ENCODE results near the gene EYS. TPM values are rescaled to one million over a fixed set of nuclear protein-coding genes. Genes with fewer than 3 reads are reported as not detected.
"Not testable (repeated sequence)": the region's sequence is repeated elsewhere in the genome, so short reads cannot be mapped to it uniquely, and the experiment has no call there.

The EYS gene
- total RNA-seq, 1 experiment from 2014 or later: 0.99 TPM

DNA sequence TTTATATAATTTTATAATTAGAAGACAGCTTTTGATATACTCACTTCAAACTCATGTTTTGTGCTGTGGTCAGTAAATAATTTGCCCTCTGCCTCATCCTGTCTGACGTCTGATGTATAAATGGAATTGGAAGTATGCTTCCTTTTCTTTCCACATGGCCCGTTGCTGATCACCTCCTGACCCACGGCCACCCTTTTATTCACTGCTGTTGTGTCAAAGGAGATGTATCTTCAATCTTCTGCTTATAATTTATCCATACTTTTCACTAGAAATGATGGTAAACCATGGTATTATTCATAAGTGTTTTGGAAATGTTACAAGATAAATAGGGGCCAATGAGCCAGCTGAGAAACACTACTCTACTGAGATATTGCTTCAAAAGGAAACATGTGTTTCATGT, 1229.6 kb downstream of the EYS start:
- DNase-seq (ENCODE audit: low read depth): peak; percentile 39

DNA sequence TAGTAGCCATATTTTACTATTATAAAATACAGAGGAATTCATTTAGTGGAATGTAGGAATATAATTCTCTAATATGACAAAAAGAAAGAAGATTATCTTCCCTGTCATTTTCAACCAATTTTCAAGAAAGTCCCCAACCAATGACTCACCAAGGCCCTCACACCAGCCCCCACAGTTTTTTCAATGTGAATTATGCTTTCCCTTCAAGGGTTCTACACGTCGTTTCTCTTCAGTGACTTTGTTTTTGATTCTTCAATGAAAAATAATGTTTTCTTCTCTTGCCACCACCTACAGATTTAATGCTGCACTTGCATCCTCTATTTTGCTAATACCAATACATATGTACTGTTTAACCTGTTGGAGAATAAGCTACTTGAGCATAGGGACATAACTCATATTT, 1230.1 kb downstream of the EYS start:
- DNase-seq (ENCODE audit: low read depth): no peak

DNA sequence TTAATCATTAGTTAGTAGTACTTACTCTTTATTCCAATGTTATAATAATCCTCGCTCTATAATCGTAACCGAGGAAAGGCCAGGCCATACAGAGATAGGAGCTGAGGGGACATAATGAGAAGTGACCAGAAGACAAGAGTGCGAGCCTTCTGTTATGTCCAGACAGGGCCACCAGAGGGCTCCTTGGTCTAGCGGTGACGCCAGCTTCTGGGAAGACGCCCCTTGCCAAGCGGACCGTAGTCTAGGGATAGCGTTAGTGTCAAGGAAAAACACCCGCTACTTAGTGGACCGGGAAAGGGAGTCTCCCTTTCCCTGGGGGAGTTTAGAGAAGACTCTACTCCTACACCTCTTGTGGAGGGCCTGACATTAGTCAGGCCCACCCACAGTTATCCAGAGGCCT, 1237.6 kb downstream of the EYS start:
- not testable (repeated sequence) for DNase-seq (ENCODE audit: low read depth)

DNA sequence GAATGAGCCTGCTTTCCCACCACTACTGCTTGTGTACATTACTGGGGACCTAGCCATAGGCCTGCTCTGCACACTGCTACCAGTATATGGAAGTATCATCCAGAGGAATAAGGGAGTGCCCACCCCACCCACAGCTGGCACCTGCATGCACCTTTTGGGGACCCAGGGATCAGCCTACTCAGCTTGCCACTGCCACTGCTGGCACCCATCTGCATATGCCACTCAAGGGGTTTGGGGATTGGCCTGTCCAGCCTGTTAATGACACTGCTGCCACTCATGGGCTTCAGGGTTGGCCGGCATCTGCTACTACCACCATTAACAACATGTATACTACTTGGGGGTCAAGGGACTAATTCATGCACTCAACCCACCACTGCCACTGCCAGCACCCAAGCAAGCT, 1239.4 kb downstream of the EYS start:
- DNase-seq (ENCODE audit: low read depth): no peak

DNA sequence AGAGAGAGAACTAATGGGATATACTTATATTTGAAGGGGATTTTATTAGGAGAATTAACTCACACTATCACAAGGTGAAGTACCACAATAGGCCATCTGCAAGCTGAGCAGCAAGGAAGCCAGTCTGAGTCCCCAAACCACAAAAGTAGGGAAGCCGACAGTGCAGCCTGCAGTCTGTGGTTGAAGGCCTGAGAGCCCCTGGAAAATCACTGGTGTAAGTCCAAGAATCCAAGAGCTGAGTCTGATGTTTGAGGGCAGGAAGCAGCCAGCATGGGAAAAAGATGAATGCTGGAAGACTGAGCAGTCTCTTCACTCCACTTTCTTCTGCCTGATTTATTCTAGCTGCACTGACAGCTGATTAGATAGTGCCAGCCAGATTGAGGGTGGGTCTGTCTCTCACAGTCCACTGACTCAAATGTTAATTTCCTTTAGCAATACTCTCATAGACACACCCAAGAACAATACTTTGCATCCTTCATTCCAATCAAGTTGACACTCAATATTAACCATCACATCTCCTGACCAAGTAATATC, 1247.5 kb downstream of the EYS start:
- peak; percentile 54 for DNase-seq (ENCODE audit: low read depth)

DNA sequence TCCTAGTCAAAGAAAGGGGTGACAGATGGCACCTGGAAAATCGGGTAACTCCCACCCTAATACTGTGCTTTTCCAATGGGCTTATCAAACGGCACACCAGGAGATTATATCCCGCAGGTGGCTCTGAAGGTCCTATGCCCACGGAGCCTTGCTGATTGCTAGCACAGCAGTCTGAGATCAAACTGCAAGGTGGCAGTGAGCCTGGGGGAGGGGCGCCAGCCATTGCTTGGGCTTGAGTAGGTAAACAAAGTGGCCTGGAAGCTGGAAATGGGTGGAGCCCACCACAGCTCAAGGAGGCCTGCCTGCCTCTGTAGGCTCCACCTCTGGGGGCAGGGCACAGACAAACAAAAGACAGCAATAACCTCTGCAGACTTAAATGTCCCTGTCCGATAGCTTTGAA, 1258.9 kb downstream of the EYS start:
- DNase-seq (ENCODE audit: low read depth): not testable (repeated sequence)

DNA sequence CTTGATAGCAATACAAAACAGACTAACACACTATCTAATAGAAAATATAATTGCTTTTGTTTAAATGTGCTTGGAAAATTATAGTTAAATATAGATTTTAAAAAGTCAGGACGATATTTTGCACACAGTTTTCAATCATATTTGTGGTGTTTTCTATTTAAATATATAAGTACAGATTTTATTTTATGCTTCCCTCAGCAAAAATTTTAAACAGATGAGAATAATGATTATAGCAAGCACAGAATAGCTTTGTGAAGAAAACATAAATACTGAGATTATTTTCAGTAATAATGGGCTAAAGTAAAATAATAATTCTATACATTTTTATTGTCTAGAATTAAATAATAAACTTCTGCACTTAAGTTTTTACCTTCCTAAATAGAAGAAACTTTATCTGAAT, 1262.0 kb downstream of the EYS start:
- no peak for DNase-seq (ENCODE audit: low read depth)

DNA sequence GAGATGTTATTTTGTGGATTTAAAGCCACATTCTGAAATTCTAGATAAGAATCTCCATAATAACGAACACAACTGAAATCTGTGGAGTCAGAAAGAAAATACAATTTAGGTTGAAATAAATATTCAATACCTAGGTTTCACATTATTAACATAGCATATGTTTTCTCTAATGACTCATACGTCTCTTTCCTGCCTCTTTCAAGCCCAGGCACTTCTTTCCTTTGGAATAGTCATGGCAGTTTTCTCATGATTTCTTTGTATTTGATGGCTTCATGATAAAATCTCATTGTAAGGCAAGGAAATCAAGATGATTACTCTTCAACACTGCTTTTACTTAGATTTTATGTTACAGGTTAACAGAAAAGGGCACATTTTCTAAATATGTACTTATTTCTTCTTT, 1267.8 kb downstream of the EYS start:
- peak; percentile 8 for DNase-seq (ENCODE audit: low read depth)

DNA sequence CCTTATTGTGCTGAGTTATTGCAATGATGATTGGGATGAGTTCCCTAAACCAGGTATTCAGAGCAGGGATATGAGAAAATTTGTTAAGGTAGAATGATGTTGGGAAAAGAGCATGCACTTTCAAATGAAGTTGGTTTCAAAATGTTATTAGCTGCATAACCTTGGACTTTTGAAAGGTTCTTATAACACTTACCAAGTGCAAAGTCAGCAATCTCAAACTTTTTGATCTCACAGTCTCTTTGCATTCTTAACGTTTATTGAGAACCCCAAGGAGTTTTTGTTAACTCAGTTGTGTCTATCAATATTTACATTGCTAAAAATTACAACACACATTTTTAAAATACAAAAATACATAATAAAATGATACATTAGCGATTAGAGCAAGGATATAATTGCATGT, 1269.0 kb downstream of the EYS start:
- no peak for DNase-seq (ENCODE audit: low read depth)

DNA sequence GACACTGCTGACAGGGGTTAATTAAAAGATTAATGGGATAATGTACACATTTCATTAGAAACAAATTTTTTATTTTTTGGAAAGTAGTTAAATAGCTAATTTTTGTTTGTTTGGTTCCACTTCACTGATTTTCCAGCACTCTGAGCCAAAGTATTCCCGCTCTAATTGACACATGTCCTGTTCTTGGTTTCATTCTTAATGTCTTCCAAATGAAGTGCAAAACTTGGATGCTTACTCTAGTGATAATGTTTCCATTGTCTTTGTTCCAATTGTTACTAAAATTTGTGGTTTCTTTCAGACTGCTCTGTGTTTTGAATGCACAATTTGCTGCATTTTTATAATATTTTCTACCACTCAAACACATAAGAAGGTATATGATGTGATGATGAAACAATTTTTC, 1277.1 kb downstream of the EYS start:
- DNase-seq (ENCODE audit: low read depth): no peak

DNA sequence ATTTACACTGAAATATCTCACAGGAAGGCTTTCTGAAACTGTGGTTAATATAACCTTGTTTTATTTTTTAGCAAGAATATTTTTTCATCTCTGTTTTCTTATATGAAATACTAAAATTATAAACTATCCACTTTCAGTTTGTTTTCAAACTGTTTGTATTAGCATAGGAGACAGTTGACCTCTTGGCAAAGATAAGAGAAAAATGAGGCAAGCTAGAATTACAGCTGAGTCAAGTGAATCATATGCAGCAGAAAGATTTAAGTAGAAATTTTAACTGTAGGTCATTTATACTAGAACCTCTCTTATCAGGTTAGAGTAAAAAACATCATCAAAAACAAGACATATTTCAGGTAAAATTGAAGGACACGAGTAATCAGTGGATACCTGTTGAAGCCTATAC, 1278.8 kb downstream of the EYS start:
- DNase-seq (ENCODE audit: low read depth): no peak

DNA sequence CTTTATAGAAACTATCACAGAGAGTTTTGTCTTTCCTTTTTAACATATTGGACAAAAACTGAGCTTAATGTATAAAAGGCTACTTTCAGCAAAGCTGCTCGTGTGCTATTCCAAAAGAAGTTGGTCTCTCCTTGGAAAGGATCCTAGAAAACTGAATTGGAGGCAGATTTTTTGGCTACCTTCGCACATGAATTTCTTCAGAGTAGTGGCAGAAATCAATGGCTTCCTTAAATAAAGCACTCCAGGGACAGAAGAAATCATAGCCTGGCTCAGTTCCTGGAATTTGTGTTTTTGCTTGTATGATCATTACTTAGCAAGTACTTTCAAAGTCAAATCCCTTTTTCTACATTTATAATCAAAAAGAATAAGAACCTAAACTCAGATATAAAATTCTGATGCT, 1291.1 kb downstream of the EYS start:
- DNase-seq (ENCODE audit: low read depth): no peak

DNA sequence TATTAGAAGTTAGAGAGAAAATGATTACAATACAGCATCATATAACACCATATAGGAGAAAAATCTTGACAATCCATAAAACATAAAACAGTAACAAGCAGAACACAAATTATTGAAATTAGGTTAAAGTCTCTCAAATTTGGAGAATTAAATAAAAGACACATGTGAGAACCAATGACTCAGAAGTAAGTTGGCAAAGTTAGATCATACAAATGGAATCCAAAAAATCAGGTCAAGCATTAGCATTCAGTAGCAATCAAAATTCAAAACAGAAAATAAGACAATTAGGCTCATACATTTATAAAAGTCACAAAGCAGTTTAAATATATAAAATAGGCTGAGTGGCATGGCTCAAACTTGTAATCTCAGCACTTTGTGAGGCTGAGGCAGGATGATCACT, 1295.8 kb downstream of the EYS start:
- no peak for DNase-seq (ENCODE audit: low read depth)

DNA sequence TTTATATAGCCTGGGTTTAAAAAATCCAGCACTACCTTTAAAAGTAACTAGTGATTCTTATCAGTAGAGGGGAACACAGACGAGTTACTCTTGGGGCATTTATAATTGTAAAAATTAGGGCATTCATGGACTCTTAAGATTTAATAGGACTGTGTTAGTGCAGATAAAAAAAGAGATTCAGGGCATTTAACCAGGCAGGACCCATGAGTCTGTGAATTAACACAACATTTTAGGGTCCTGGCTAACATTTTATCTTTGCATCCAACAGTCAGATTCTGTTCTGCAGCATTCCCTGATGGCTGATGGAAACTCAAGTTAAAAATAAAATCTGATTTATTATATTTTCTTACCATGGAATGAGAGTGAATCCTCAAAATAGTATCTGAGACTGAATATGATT, 1297.1 kb downstream of the EYS start:
- no peak for DNase-seq (ENCODE audit: low read depth)

DNA sequence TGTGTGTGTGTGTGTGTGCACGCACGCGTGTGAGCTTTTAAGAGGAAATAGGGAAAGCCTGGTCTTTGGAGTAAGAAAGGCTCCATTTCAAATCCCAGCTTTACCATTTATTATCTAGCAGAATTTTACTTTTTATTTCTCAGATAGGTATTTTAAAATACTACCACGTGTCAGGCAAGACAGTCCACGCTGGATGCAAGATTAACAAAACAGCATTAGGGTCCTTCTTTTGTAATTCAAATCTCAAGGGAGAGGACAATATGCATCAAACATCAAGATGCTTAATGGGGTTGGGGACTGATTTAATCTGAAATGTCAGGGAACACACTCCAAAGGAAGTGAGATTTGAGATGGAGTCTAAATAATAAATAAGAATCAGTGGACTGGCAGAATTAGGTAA, 1302.6 kb downstream of the EYS start:
- no peak for DNase-seq (ENCODE audit: low read depth)

DNA sequence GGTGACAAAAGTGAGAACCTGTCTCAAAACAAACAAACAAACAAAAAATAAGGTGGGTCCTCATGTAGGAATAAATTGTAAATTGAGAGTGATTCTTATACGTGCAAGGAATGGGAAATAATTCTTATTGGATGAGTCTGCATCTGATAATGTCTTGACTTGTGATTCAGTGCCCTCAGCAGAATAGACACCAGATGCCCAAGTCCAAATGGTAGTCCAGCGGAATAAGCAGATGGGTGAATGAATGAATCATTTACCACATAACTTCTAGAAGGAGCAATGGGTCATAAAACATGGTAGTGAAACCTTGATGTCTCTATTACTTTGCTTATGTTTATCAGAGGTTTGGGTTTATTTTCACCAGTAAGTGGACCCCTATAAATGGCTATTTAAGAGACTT, 1323.7 kb downstream of the EYS start:
- peak; percentile 66 for DNase-seq (ENCODE audit: low read depth)

DNA sequence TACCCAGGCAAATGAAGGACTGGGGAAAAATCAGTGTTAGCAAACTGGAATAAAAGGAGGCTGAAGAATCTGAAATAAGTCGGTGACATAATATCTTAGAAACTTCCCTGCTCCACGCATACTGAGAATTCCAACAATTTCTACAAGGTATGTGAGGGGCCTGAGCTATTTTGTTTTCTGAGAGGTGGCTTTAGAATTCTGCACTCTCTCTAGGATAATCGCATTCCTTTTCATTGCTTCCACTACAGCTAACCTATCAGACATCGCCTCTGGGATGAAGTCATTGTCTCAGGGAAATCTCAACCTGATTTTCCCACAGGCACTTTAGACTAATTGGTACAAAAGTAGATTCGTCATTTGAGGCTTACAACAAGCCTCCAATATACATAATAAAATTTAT, 1330.6 kb downstream of the EYS start:
- DNase-seq (ENCODE audit: low read depth): peak; percentile 24

DNA sequence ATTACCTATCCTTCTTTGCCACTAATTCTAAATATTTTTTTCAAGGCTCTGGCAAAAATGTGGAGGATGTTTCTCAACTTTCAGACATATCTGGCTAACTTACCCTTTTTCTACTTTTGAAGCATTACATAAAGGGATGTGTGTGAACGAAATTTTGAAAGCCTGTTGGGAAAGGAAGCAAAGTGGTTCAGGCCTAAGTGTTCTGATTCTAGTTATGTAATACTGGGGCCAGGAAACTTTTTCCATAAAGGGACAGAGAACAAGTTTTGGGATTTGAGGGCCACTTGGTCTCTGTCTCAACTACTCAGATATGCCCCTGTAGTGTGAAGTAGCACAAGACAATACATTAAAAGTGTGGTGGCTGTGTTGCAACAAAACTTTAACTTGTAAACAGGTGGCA, 1349.6 kb downstream of the EYS start:
- DNase-seq (ENCODE audit: low read depth): no peak

DNA sequence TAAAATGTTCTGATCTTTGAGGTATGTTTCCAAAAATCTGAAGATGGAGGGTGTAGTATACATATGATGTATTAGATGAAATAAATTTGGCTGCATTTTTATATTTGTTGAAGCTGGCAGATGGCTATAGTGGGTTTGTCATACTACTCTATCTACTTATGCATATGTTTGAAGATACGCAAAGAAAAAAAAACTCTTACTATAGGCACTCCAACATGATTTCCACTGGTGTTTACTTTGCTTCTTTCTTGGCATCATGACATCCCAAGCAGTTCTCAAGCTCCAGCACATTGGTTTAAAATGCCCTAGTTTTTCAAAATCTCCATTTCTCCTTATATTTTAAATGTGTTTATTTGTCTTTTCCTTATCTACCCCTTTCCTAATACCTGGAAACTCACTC, 1359.6 kb downstream of the EYS start:
- no peak for DNase-seq (ENCODE audit: low read depth)

DNA sequence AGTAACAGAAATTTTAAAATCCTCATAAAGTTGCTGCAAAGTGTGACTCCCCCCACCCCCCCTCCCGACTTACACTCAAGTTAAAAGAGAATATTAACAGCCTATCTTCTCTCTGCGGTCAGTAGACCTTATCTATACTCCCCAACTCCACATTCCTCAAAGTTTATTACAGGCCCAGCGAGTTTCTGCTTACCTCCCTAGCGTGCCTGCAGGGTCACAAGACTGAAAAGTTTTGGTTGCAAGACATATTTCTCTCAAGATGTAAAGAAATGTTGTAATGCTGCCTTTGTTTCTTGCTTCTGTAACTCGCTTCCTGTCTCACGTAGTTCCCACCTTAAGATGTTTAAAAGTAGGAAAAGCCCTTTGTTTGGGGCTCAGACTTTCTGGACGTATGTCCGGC, 1371.8 kb downstream of the EYS start:
- no peak for DNase-seq (ENCODE audit: low read depth)

DNA sequence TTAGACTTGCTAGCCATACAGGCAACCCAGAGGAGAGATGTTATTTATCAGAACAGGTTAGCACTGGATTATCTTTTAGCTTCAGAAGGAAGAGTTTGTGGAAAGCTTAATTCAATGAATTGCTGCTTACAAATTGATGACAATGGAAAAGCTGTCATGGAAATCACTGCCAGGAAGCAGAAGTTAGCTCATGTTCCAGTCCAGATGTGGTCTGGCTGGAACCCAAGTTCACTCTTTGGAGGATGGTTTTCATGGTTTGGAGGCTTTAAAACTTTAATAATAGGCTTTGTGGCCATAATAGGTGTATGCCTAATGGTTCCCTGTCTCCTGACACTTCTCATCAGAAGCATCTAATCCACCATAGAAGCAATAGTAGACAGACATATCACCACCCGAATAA, 1372.4 kb downstream of the EYS start:
- peak; percentile 57 for DNase-seq (ENCODE audit: low read depth)

DNA sequence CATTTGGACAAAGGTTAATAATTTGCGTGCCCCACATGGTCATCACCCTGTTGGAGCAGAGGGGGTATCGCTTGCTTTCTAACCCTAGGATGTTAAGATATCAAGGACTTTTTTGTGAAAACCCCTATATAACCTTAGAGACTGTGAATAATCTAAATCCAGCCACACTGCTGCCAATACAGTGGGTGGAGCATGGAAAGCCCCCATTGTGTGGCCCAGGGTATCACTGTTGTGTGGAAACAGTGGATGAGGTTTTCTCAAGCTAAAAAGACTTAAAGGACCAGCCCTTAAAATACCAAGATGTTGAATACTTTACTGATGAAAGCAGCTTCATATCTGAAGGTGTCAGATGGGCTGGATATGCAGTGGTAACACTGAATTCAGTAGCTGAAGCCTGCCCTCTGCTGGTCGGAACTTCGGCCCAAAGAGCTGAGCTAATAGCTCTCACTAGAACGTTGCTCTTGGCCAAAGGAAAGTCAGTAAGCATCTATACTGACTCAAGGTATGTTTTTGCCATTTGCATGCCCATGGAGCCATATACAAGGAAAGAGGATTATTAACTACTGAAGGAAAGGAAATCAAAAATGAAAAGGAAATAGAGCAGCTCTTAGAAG, 1376.2 kb downstream of the EYS start:
- DNase-seq (ENCODE audit: low read depth): peak; percentile 70

DNA sequence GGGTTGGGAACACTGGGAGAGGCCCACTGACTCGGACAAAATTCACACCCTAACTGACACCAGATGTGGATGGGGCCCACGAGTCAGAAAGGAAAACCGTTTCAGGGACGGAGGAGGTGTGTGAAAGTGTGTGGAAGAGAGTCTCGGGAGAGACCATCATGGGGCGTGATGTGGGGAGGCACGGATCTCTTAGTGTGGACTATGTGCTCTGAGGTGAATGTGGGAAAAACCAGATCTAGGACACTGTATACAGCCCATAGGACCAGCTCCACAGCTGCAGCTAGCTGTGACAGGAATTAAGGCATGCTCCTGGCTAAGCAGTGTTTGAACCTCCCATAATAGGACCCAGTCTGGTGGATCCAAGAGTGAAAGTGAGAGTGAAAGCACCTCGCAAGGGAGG, 1380.1 kb downstream of the EYS start:
- DNase-seq (ENCODE audit: low read depth): no peak

DNA sequence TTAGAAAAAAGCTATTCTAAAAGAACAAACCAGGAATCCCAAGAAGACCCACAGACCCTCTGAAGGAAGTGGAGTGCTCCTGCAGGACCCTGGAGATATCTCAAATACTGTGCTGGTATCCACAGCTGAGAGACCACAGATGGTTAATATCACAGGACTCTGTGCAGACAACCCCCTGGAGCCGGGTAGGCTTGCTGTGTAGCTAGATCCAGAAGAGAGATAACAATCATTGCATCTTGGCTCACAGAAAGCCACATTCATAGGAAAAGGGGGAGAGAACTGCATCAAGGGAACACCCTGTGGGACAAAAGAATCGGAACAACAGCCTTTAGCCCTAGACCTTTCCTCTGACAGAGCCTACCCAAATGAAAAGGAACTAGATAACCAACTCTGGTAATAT, 1381.9 kb downstream of the EYS start:
- peak; percentile 25 for DNase-seq (ENCODE audit: low read depth)
